ENCODE data around the gene LMX1A.

LMX1A gene

GRCh38 chr1:165265196-165265838 lies 91.2 kb downstream of the LMX1A start:
- DNase-seq (ENCODE audit: low read depth in 2 of 2): no peak

GRCh38 chr1:165259706-165260428 lies 96.6 kb downstream of the LMX1A start:
- no peak for DNase-seq (ENCODE audit: low read depth in 2 of 2)

- DNase-seq (ENCODE audit: low read depth in 2 of 2): no peak
These were observed 97.3 kb downstream of the LMX1A start for GRCh38 chr1:165259236-165259635.

- DNase-seq (ENCODE audit: low read depth in 2 of 2): peak; percentile 28 to 43
These were observed 98.5 kb downstream of the LMX1A start for GRCh38 chr1:165257969-165258459.

GRCh38 chr1:165254896-165255625 lies 101.5 kb downstream of the LMX1A start:
- no peak for DNase-seq (ENCODE audit: low read depth in 2 of 2)

- DNase-seq (ENCODE audit: low read depth in 2 of 2): no peak
These were observed 102.1 kb downstream of the LMX1A start for GRCh38 chr1:165254376-165254775.

- no peak for DNase-seq (ENCODE audit: low read depth in 2 of 2)
These were observed 102.7 kb downstream of the LMX1A start for GRCh38 chr1:165253818-165254254.

- DNase-seq (ENCODE audit: low read depth in 2 of 2): no peak
These were observed 107.4 kb downstream of the LMX1A start for GRCh38 chr1:165248969-165249571.

- no peak for DNase-seq (ENCODE audit: low read depth in 2 of 2)
These were observed 114.6 kb downstream of the LMX1A start for GRCh38 chr1:165241952-165242351.

- no peak for DNase-seq (ENCODE audit: low read depth in 2 of 2)
These were observed 115.2 kb downstream of the LMX1A start for GRCh38 chr1:165241321-165241720.

GRCh38 chr1:165240492-165240891 lies 116.0 kb downstream of the LMX1A start:
- DNase-seq (ENCODE audit: low read depth in 2 of 2): no peak

GRCh38 chr1:165239873-165240272 lies 116.6 kb downstream of the LMX1A start:
- no peak for DNase-seq (ENCODE audit: low read depth in 2 of 2)

GRCh38 chr1:165235777-165236291 lies 120.7 kb downstream of the LMX1A start:
- DNase-seq (ENCODE audit: low read depth in 2 of 2): no peak

GRCh38 chr1:165235155-165235776 lies 121.2 kb downstream of the LMX1A start:
- DNase-seq (ENCODE audit: low read depth in 2 of 2): no peak

- DNase-seq (ENCODE audit: low read depth in 2 of 2): no peak
These were observed 122.4 kb downstream of the LMX1A start for GRCh38 chr1:165234149-165234548.

- no peak for DNase-seq (ENCODE audit: low read depth in 2 of 2)
These were observed 127.8 kb downstream of the LMX1A start for GRCh38 chr1:165228676-165229075.

GRCh38 chr1:165228111-165228655 lies 128.3 kb downstream of the LMX1A start:
- DNase-seq (ENCODE audit: low read depth in 2 of 2): no peak

- DNase-seq (ENCODE audit: low read depth in 2 of 2): no peak
These were observed 130.2 kb downstream of the LMX1A start for GRCh38 chr1:165226326-165226725.

GRCh38 chr1:165225650-165226049 lies 130.9 kb downstream of the LMX1A start:
- DNase-seq (ENCODE audit: low read depth in 2 of 2): no peak

- no peak for DNase-seq (ENCODE audit: low read depth in 2 of 2)
These were observed 131.5 kb downstream of the LMX1A start for GRCh38 chr1:165225062-165225461.

GRCh38 chr1:165224504-165224903 lies 132.0 kb downstream of the LMX1A start:
- no peak for DNase-seq (ENCODE audit: low read depth in 2 of 2)
